GM19328 (cell line): ENCODE data around the gene DVL1.

Source experiments
- ATAC-seq: cut with Tn5 transposase; IDR thresholded peaks from one replicate; pipeline ENCODE4 v1.9.1; 2021; ENCODE audit warnings: mild to moderate bottlenecking, moderate library complexity; ENCODE audit not compliant: unreplicated experiment

The DVL1 gene

DNA sequence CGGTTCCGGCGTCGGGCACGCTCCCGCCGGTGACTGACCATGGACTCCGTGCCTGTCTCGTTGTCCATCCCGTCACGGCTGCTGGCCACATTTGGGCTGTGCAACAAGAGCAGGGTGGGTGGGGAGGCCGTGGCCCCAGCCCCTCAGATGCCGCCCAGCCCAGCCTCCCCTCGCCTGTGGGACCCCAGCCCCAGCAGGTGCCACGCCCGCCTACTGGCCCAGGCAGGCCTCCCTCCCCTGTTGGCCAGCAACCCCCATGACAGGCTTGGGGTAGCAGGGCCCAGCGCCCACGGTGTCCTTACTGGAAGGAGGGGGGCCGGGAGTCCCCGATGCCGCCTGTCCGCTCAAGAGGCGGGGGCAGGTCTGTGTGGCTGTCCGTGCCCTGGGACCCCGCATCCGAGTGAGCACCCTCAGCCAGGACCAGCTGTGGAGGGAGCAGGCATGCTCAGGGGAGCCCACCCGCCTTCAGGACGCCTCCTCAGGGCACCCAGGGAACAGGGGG is 7.1 kb downstream of the DVL1 start:
- no peak for ATAC-seq

DNA sequence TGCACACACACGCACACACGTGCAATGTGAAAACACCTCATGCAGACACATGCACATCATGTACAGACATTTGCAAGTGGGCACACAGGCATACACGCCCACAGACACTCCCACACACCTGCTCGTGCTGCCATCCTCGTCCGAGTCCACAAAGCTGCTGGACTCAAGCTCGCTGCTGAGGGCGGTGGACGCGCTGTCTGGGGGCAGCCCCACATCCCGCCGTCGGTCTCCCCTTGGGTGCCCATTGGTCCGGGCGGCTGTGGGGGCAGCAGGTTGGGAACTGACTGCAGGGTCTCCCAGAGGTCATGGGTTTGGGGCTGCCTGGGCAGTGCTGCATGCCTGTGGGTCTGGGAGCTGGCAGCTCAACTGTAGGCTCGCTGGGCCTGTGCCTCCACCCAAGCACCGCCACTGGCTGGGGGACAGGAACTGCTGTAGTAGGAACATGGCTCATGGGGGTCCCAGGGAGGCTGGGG is 7.6 kb downstream of the DVL1 start:
- ATAC-seq = no peak

- ATAC-seq = no peak
Observed at GRCh38 chr1:1340791-1341548, 8.2 kb downstream of the DVL1 start.

DNA sequence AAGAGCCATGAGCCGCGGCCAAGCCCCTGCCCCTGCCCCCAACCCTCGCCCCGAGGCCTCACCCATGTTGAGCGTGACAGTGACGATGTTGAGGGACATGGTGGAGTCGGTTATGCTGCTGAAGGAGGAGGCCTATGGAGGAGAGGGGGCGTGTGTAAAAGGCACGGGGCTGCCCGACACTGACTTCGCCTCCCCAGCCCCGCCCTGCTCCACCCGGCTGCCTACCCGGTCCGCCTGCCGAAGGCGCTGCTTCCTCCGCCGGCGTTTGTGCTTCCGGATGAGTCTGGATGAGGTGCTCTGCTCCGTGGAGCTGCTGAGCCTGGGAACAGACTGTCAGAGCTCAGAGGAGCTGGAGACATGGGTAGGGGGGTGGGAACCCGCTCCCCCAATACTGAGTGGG is 9.0 kb downstream of the DVL1 start:
- no peak for ATAC-seq

DNA sequence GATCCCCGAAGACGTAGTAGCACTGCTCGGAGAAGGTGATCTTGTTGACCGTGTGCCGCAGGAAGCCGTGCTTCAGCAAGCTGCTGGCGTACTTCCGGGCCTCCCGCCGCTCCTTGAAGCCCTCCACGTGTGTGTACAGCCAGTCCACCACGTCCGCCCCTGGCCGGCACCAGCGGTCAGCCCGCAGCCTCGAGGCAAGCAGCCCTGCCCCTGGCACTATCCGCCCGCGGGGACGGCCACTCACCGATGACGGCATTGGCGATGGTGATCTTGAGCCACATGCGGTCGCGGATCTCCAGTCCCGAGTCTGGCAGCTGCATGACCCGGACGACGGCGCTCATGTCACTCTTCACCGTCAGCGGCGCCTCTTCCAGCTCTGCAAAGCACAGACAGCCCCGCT is 10.9 kb downstream of the DVL1 start:
- ATAC-seq = no peak

- no peak for ATAC-seq
Observed at GRCh38 chr1:1337793-1338147, 11.4 kb downstream of the DVL1 start.

DNA sequence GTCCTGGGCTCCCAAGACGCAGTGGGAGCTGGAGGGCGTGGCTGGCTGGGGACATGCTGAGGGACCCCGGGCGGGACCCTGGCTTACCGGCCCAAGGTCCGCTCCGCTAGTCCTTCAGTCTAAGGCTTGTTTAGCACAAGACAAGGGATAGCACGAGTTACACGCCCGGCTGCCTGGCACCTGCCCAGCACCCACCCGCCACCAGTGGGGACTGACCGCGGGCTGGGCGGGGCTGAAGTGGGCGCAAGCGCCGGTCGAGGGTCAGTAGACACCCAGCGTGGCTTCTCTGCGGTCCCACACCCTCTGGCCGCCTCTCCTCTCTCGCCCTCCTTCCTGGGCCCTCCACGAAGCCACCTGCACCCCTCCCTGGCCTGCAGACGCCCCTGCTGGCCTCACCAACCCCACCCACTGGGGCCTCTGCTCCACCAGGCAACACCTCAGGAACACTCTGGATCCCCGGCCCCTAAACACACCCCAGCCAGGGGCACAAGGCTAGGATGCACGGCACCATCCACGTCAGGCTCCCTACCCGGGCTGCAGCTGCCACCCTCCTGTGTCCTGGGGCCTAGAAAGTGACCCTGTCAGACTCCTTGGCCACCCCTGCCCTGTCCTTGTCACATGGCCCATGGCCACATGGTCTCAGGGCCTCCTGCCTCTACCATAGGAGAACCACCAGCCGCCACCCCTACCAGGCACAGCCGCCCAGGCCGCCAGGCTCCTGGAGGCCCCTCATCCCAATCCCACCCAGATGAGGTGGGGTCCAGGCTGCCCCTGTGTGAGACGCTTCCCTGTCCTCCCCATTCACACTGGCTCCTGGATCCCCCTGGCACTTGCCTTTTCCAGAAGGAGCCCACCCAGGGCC is 12.1 kb downstream of the DVL1 start:
- ATAC-seq = no peak

DNA sequence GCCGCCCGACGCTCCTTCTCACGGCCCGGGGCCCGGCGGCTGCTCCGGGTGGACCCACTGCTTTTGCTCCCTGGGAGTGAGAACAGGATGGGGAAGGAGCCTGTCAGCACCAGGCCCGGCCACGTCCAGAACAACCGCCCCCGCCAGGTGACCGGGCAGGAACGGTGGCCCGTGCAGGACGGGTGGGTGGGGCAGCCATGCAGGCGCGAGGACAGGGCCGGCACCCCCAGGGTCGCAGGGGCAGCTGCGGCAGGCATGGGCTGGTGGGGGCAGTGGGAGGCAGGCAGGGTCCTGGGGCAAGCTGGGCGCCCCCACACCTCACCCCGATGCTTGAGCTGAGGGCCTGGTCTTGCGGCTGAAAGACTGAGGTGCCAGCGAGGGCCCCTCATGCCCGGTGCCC is 12.8 kb downstream of the DVL1 start:
- no peak for ATAC-seq

- no peak for ATAC-seq
Observed at GRCh38 chr1:1335792-1336248, 13.4 kb downstream of the DVL1 start.

- no peak for ATAC-seq
Observed at GRCh38 chr1:1335283-1335682, 13.9 kb downstream of the DVL1 start.

DNA sequence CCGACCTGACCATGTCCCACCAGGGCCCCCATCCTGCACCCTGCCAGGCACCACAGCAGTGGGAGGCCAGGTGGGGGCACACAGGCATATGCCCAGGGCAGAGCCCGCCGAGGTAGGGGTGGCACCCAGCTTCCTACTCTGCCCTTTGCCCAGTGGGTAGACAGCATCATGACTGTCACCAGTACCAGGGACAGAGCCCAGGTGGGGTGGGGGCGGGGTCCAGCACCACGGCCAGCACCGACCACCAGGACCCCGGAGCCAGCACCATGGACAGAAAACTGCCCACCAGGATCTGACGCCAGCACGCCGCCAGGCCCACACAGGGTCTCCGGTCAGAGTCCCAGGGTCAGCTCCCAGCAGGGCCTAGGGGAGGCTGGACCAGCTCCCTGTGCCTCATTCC is 14.4 kb downstream of the DVL1 start:
- no peak for ATAC-seq

- no peak for ATAC-seq
Observed at GRCh38 chr1:1333551-1334241, 15.5 kb downstream of the DVL1 start.

GRCh38 chr1:1332774-1333480 is 16.3 kb downstream of the DVL1 start:
- no peak for ATAC-seq

DNA sequence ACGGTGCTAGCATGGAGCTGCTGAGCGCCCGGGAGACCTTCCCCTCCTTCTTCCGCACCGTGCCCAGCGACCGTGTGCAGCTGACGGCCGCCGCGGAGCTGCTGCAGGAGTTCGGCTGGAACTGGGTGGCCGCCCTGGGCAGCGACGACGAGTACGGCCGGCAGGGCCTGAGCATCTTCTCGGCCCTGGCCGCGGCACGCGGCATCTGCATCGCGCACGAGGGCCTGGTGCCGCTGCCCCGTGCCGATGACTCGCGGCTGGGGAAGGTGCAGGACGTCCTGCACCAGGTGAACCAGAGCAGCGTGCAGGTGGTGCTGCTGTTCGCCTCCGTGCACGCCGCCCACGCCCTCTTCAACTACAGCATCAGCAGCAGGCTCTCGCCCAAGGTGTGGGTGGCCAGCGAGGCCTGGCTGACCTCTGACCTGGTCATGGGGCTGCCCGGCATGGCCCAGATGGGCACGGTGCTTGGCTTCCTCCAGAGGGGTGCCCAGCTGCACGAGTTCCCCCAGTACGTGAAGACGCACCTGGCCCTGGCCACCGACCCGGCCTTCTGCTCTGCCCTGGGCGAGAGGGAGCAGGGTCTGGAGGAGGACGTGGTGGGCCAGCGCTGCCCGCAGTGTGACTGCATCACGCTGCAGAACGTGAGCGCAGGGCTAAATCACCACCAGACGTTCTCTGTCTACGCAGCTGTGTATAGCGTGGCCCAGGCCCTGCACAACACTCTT is 17.0 kb downstream of the DVL1 start:
- no peak for ATAC-seq

GRCh38 chr1:1331068-1331965 is 17.9 kb downstream of the DVL1 start, which contains the start of gene TAS1R3:
TSS of gene TAS1R3 (plus strand) at chr1:1331280. CDS start at chr1:1331346, 66 bp downstream.
- no peak for ATAC-seq

GRCh38 chr1:1330366-1331067 is 18.7 kb downstream of the DVL1 start:
- no peak for ATAC-seq

DNA sequence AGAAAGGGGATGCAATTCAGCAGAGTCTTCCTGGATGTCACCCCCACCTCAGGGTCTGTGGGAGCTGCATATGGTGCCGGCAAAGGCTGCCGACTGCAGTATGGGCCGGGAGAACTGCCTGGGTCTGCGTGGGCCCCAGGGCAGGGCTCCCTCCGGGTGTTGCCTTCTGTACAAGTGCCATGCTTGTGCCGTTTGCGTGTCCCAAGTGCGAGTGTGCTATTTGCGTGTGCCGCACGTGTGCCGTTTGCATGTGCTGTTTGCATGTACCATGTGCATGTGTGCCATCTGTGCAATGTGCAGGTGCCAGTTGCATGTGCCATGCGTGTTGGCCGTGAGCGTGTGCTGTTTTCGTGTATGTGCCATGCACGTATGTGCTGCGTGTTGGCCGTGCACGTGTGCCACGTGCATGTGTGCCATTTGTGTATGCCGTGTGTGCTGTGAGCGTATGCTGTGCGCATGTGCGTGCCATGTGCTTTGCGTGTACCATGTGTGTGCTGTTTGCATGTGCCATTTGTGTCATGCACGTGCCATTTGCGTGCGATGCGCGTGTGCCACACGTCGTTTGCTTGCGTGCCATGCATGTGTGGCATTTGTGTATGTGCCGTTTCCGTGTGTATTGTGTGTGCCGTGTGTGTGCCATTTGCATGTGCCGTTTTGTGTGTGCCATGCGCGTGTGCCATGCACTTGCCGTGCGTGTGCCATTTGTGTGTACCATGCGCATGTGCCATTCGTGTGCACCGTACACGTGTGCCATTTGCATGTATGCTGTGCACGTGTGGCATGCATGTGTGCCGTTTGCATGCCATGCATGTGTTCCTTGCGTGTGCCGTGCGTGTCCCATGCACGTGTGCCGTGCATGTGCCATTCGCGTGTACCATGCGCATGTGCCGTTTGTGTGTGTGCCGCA is 19.7 kb downstream of the DVL1 start:
- ATAC-seq = no peak
